Measurements from ENCODE around the gene PARM1.

- no peak for TF ChIP-seq EZH2 (IDR thresholded peaks at IDR 0.05; ENCODE audit: borderline replicate concordance, low read length)
- no peak for TF ChIP-seq CTCF (IDR thresholded peaks at IDR 0.05; ENCODE audit: low read length)
Measured at GRCh38 chr4:75018811-75019479, 86.0 kb downstream of the PARM1 start.

All from OCI-LY1 (cell line).